ENCODE results near the gene DUSP16. TPM values are rescaled to one million over a fixed set of nuclear protein-coding genes. Genes with fewer than 3 reads are reported as not detected.

The DUSP16 gene
- total RNA-seq, 1 donor from 2014 or later: 52.1 TPM

DNA sequence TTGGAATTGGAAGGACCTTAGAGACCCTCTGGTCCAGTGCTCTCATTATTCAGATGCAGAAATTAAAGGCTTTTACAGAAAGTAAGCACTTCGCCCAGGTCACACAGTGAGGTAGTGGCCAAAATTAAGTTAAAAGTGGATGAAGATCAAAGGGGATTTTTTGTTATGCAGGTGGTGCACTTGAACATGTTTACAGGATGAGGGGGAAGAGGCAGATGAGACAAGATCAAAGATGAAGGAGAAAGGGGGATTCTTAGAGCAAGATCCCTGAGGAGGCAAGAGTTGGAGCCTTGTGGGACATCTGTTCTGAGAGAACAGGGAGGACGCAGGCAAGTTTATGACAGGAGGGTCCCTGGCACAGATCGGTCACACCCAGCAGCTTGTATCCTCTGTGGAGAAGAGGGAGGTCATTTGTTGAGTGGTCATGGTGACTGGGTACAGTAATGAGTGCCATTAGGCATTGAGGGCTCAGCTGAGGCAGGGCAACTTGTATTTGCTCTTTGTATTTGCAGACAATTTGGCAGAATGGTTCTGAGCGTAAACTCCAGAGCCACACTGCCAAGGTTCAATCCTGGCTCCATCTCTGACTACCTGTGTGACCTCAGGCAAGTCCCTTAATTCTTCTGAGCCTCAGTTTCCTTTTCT, 121.8 kb downstream of the DUSP16 start:
- H3K27me3 Mint-ChIP-seq: no peaks in the 10 kb centered on the region
- H3K27ac Mint-ChIP-seq: no peak overlapping the region
- H3K36me3 Mint-ChIP-seq: peaks cover 16% of the 10 kb centered on the region
- no peak for DNase-seq (ENCODE audit: extremely low spot score, unreplicated experiment)
- H3K4me3 Mint-ChIP-seq: no peak overlapping the region
- H3K4me1 Mint-ChIP-seq (ENCODE audit: unreplicated experiment): no peaks in the 10 kb centered on the region
- no peaks in the 10 kb centered on the region for H3K9me3 Mint-ChIP-seq
- TF ChIP-seq CTCF (conservative IDR thresholded peaks at IDR 0.05): no peak

GRCh38 chr12:12439636-12440035, 123.0 kb downstream of the DUSP16 start:
- peaks cover 16% of the 10 kb centered on the region for H3K36me3 Mint-ChIP-seq
- H3K4me1 Mint-ChIP-seq (ENCODE audit: unreplicated experiment): no peaks in the 10 kb centered on the region
- H3K27ac Mint-ChIP-seq: no peak overlapping the region
- no peak for TF ChIP-seq CTCF (conservative IDR thresholded peaks at IDR 0.05)
- no peak for DNase-seq (ENCODE audit: extremely low spot score, unreplicated experiment)
- H3K4me3 Mint-ChIP-seq: no peak overlapping the region
- no peaks in the 10 kb centered on the region for H3K27me3 Mint-ChIP-seq
- H3K9me3 Mint-ChIP-seq: no peaks in the 10 kb centered on the region

DNA sequence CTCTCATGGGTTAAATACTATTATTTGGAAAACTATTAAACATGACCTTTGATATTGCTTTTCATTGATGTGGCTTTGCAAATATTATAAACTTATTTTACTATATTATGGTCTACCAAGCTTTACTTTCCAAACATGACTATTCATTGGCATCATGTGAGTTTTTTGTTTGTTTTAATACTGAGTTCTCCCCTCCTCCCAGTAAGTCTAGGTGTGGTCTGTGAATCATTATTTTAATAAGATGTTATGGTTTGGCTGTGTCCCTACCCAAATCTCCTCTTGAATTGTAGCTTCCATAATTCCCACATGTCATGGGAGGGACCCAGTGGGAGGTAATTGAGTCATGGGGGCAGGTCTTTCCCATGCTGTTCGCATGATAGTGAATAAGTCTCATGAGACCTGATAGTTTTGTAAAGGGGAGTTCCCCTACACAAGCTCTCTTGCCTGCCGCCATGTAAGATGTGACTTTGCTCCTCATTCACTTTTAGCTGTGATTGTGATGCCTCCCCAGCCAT, 125.8 kb downstream of the DUSP16 start:
- DNase-seq (ENCODE audit: extremely low spot score, unreplicated experiment): no peak
- Mint-ChIP-seq H3K27ac (no peak overlapping the region), H3K9me3 (no peaks in the 10 kb centered on the region), H3K27me3 (no peaks in the 10 kb centered on the region), H3K4me3 (no peak overlapping the region), H3K4me1 (ENCODE audit: unreplicated experiment) (peaks cover 13% of the 10 kb centered on the region), H3K36me3 (peaks cover 16% of the 10 kb centered on the region)
- no peak for TF ChIP-seq CTCF (conservative IDR thresholded peaks at IDR 0.05)

DNA sequence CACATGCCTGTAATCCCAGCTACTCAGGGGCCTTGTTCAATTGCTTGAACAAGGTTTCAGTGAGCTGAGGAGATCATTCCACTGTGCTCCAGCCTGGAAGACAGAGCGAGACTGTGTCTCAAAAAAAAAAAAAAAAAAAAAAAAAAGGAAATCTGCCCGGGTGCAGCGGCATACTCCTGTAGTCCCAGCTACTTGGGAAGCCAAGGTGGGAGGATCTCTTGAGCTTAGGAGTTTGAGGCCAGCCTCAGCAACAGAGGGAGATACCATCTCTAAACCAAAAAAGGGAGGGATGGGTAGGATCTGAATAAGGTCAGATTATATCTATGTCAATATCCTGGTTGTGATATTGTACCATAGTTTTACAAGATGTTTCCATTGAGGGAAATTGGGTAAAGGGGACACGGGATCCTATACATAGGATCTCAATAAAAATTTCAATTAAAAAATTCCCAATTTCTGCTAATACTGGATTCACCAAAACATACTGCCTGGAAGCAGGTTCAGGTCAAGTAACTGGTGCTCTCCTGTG, 129.4 kb downstream of the DUSP16 start:
- Mint-ChIP-seq H3K27me3 (no peaks in the 10 kb centered on the region), H3K4me3 (no peak overlapping the region), H3K9me3 (no peaks in the 10 kb centered on the region), H3K36me3 (peaks cover 12% of the 10 kb centered on the region), H3K27ac (peak overlapping the region; percentile 25), H3K4me1 (ENCODE audit: unreplicated experiment) (peaks cover 13% of the 10 kb centered on the region)
- no peak for TF ChIP-seq CTCF (conservative IDR thresholded peaks at IDR 0.05)
- DNase-seq (ENCODE audit: extremely low spot score, unreplicated experiment): no peak

DNA sequence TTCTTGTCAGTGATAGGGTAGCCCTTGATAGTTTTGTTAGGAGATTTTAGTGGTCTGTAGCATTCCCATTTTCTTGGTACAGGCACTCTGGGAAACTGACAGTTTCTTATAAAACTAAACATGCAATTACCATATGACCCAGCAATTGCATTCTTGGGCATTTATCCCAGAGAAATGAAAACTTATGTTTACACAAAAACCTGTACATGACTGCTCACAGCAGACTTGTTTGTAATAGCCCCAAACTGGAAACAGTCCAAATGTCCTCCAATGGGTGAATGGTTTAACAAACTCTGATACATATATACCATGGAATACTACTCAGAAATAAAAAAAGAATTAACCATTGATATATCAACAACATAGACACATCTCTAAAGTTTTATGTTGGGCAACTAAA, 130.3 kb downstream of the DUSP16 start:
- H3K9me3 Mint-ChIP-seq: no peaks in the 10 kb centered on the region
- no peak for DNase-seq (ENCODE audit: extremely low spot score, unreplicated experiment)

More for the DNA sequence above, 130.3 kb downstream of the DUSP16 start:
- TF ChIP-seq CTCF (conservative IDR thresholded peaks at IDR 0.05): no peak
- Mint-ChIP-seq H3K4me1 (ENCODE audit: unreplicated experiment) (peaks cover 13% of the 10 kb centered on the region), H3K27me3 (no peaks in the 10 kb centered on the region), H3K4me3 (no peak overlapping the region), H3K27ac (no peak overlapping the region), H3K36me3 (peaks cover 11% of the 10 kb centered on the region)

Data from type B pancreatic cell (in vitro differentiated cells).